Kidney (tissue), 14 donors: ENCODE data around the gene LGALS8. TPM values are rescaled to one million over a fixed set of nuclear protein-coding genes. Genes with fewer than 3 reads are reported as not detected.

Experiments used
- DNase-seq, 5 donors: peaks; one replicate each; pipeline ENCODE4 v3.0.0-alpha.2; 2013 to 2020
- FAIRE-seq: peaks from 2 replicates; lab custom pipeline; 2012; peaks lifted over from hg19 to GRCh38; lab: Jason Lieb, UNC
- H3K27ac ChIP-seq, 2 donors: one replicate each; pipeline ENCODE4 v1.7.0; 2013; ENCODE audit warnings: low read depth in 2 of 2, low read length in 2 of 2, inconsistent platforms in 1 of 2
- H3K27me3 ChIP-seq: one replicate; pipeline ENCODE4 v1.7.1; 2013; ENCODE audit warnings: low read length, inconsistent platforms; ENCODE audit not compliant: control insufficient read depth, insufficient read depth
- H3K36me3 ChIP-seq, 3 donors: one replicate each; pipeline versions ENCODE4 v1.7.0 to v1.7.1; 2013; ENCODE audit warnings: low read length in 3 of 3, control low read depth in 1 of 3, inconsistent platforms in 1 of 3; ENCODE audit not compliant: insufficient read depth in 3 of 3, control insufficient read depth in 2 of 3
- H3K4me1 ChIP-seq, 3 donors: one replicate each; pipeline versions ENCODE4 v1.7.0 to v1.7.1; 2013; ENCODE audit warnings: low read length in 3 of 3, inconsistent platforms in 1 of 3, low read depth in 1 of 3; ENCODE audit not compliant: control insufficient read depth in 2 of 3, insufficient read depth in 2 of 3
- H3K4me3 ChIP-seq, 3 donors: one replicate each; pipeline versions ENCODE4 v1.7.0 to v1.8.1; 2013; ENCODE audit warnings: low read length in 3 of 3, control low read depth in 1 of 3, inconsistent platforms in 1 of 3
- H3K9ac ChIP-seq, 3 donors: one replicate each; pipeline versions ENCODE4 v1.7.0 to v1.7.1; 2013; ENCODE audit warnings: low read length in 3 of 3, control low read depth in 1 of 3, inconsistent platforms in 1 of 3
- H3K9me3 ChIP-seq, 3 donors: one replicate each; pipeline versions ENCODE4 v1.7.0 to v1.7.1; 2013; ENCODE audit warnings: low read length in 3 of 3, control low read depth in 1 of 3, inconsistent platforms in 1 of 3; ENCODE audit not compliant: control insufficient read depth in 2 of 3, insufficient read depth in 1 of 3
- intact Hi-C: fragments of 100-400 bp; cut with DNase I; formaldehyde crosslinking; loops from one replicate; pipeline ENCODE4 v1.11.1; 2022
- polyA plus RNA-seq: library from polyadenylated mRNA; stranded (reverse); fragments of 350-450 nt; fragmentation: Illumina TruSeq; extraction: RNeasy Lipid Tissue Mini Kit (QIAGEN cat#74804); gene quantifications from one replicate; pipeline ENCODE4 v1.2.3, GENCODE V29; 2014; ENCODE audit warnings: low read depth, low replicate concordance; ENCODE audit not compliant: insufficient read depth
- total RNA-seq: library from RNA; stranded (reverse); fragmentation: NEBNext Ultra II Directional; extraction: Animal tissue kit (Norgen Biotek cat#: 25700); gene quantifications from one replicate; pipeline ENCODE4 v1.2.1, GENCODE V29; 2021
- TF ChIP-seq, protein P1 (sequence below): IDR thresholded peaks from 3 replicates; pipeline ENCODE4 v1.5.1; 2012; ENCODE audit warnings: mild to moderate bottlenecking, moderate library complexity, borderline replicate concordance; ENCODE audit not compliant: insufficient read depth; ENCODE audit errors: extremely low read depth
- donor health status: control.
- donor health status: control.
- donor health status: control.
- donor health status: control.
- donor health status: control.
- donor health status: DM: yes; HTN: yes; CAD: no.
- donor health status: Normal renal cell carcinoma (clear cell type).

Gene LGALS8
- total and polyA plus RNA-seq, 2 donors from 2014 or later: 17.6 to 53.3 TPM

- H3K4me3 ChIP-seq: no peak overlapping the region
- H3K27me3 ChIP-seq: no peaks in the 10 kb centered on the region
- DNase-seq (no peak), FAIRE-seq (no peak)
- no peaks in the 10 kb centered on the region for H3K9me3 ChIP-seq
- peaks cover 4 to 9% (median 5%) of the 10 kb centered on the region in 3 donors for H3K36me3 ChIP-seq
- H3K9ac ChIP-seq: no peak overlapping the region
- no peak overlapping the region for H3K27ac ChIP-seq
- TF ChIP-seq, protein P1, sequence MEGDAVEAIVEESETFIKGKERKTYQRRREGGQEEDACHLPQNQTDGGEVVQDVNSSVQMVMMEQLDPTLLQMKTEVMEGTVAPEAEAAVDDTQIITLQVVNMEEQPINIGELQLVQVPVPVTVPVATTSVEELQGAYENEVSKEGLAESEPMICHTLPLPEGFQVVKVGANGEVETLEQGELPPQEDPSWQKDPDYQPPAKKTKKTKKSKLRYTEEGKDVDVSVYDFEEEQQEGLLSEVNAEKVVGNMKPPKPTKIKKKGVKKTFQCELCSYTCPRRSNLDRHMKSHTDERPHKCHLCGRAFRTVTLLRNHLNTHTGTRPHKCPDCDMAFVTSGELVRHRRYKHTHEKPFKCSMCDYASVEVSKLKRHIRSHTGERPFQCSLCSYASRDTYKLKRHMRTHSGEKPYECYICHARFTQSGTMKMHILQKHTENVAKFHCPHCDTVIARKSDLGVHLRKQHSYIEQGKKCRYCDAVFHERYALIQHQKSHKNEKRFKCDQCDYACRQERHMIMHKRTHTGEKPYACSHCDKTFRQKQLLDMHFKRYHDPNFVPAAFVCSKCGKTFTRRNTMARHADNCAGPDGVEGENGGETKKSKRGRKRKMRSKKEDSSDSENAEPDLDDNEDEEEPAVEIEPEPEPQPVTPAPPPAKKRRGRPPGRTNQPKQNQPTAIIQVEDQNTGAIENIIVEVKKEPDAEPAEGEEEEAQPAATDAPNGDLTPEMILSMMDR: no peak
- peaks cover 0 to 4% (median 0%) of the 10 kb centered on the region in 3 donors for H3K4me1 ChIP-seq
- intact Hi-C loops: no loop called here
These were observed 78.4 kb downstream of the LGALS8 start for GRCh38 chr1:236602171-236602570.

Other genes starting within 250 kb of the LGALS8 start
- gene ERO1B, start 242.0 kb upstream of the LGALS8 start, total RNA-seq: 9.9 TPM
- gene ERO1B, start 242.0 kb upstream of the LGALS8 start, polyA plus RNA-seq: 5.7 TPM
- gene EDARADD, start 129.7 kb upstream of the LGALS8 start, total RNA-seq: 0.82 TPM
- gene EDARADD, start 129.7 kb upstream of the LGALS8 start, polyA plus RNA-seq: 2.2 TPM
- gene HEATR1, start 80.5 kb downstream of the LGALS8 start, total RNA-seq: 34.4 TPM
- 2.9 TPM for gene HEATR1, start 80.5 kb downstream of the LGALS8 start, polyA plus RNA-seq
- 0.60 TPM for gene ACTN2, start 162.5 kb downstream of the LGALS8 start, total RNA-seq
- gene ACTN2, start 162.5 kb downstream of the LGALS8 start, polyA plus RNA-seq: 1.6 TPM